Adrenal gland (tissue), 12 donors: ENCODE results near the gene CAMK2A. TPM values are rescaled to one million over a fixed set of nuclear protein-coding genes. Genes with fewer than 3 reads are reported as not detected.

Experiments
- DNase-seq, 7 donors: peaks; one replicate each; pipeline ENCODE4 v3.0.0-alpha.2; 2019 to 2020
- H3K27ac ChIP-seq, 5 donors: fragments of 200-600 bp; sonication (generic) in 4 of 5; 1 replicate in 3 of 5; 2 replicates in 2 of 5; pipeline versions ENCODE4 v1.5.1 to v1.8.0; 2016 to 2020; ENCODE audit warnings: mild to moderate bottlenecking in 1 of 5
- H3K27me3 ChIP-seq: fragments of 200-600 bp; 2 replicates; pipeline ENCODE4 v1.8.0; 2021
- H3K36me3 ChIP-seq, 2 donors: fragments of 200-600 bp; replicated peaks in 1 of 2; 1 replicate in 1 of 2; 2 replicates in 1 of 2; pipeline versions ENCODE4 v1.5.1 to v1.8.0; 2018 to 2022
- H3K4me1 ChIP-seq, 2 donors: fragments of 200-600 bp; replicated peaks in 1 of 2; 1 replicate in 1 of 2; 2 replicates in 1 of 2; pipeline versions ENCODE4 v1.5.1 to v1.8.0; 2018 to 2021
- H3K4me3 ChIP-seq, 4 donors: fragments of 200-600 bp; sonication (generic) in 3 of 4; one replicate each; pipeline ENCODE4 v1.5.1; 2016 to 2018
- H3K9me3 ChIP-seq, 3 donors: fragments of 200-600 bp; sonication (generic) in 1 of 3; replicated peaks in 1 of 3; 1 replicate in 2 of 3; 2 replicates in 1 of 3; pipeline versions ENCODE4 v1.5.1 to v1.8.0; 2016 to 2021
- POLR2A ChIP-seq, 2 donors: fragments of 450-650 bp; IDR thresholded peaks; one replicate each; pipeline ENCODE4 v1.6.1; 2017; ENCODE audit warnings: antibody characterized with exemption in 2 of 2, mild to moderate bottlenecking in 2 of 2, moderate library complexity in 1 of 2
- WGBS, 4 donors: extraction: QIAGEN DNeasy Blood & Tissue Kit in 2 of 4; methylation state at CpG; one replicate each; pipeline versions ENCODE4 v1.1.5 to v1.1.7; 2013 to 2017; 5-methylcytosine and 5-hydroxymethylcytosine counted together
- intact Hi-C, 2 donors: fragments of 100-400 bp; cut with DNase I; formaldehyde crosslinking; loops; one replicate each; pipeline versions ENCODE4 v1.14.1 to v1.15.0; 2022 to 2023
- polyA plus RNA-seq, 3 donors: library from polyadenylated mRNA; stranded (reverse); fragments of 200-250 nt in 2 of 3; fragments of 350-450 nt in 1 of 3; fragmentation: Illumina TruSeq in 1 of 3; extraction: RNeasy Lipid Tissue Mini Kit (QIAGEN cat#74804) in 1 of 3; gene quantifications; one replicate each; pipeline ENCODE4 v1.2.3, GENCODE V29; 2013 to 2014
- total RNA-seq, 9 donors: library from RNA; depleted of rRNA in 4 of 9; stranded (reverse); fragments of >200 nt in 4 of 9; fragments of 120-200 nt in 1 of 9; fragmentation: NEBNext Ultra II Directional in 1 of 9; extraction: Animal tissue kit (Norgen Biotek cat#: 25700) in 1 of 9; gene quantifications; one replicate each; pipeline versions ENCODE4 v1.1.0 to v1.2.4, GENCODE V29; 2013 to 2023
- TF ChIP-seq, protein P1 (sequence below), 6 experiments: fragments of 450-650 bp in 4 of 6; fragments of 200-600 bp in 2 of 6; sonication (generic) in 1 of 6; IDR thresholded peaks; 1 replicate in 5 of 6; 2 replicates in 1 of 6; pipeline versions ENCODE4 v1.5.1 to v1.8.0; 2016 to 2021; ENCODE audit warnings: antibody characterized with exemption in 6 of 6, mild to moderate bottlenecking in 2 of 6, moderate library complexity in 1 of 6
- donor health status: healthy with polysubstance abuse.
- donor health status: Bipolar disorder and iron deficiency.
- donor health status: DM: yes; HTN: yes; CAD: no.
- donor health status: DM: no; HTN: no; CAD: no.
- donor health status: DM: no; HTN: no; CAD: no.
- donor health status: DM: yes; HTN: yes; CAD: no.

CAMK2A gene
- total and polyA plus RNA-seq, 12 donors, result 0.23 to 1.3 (median 0.64) TPM; not detected in 3

DNA sequence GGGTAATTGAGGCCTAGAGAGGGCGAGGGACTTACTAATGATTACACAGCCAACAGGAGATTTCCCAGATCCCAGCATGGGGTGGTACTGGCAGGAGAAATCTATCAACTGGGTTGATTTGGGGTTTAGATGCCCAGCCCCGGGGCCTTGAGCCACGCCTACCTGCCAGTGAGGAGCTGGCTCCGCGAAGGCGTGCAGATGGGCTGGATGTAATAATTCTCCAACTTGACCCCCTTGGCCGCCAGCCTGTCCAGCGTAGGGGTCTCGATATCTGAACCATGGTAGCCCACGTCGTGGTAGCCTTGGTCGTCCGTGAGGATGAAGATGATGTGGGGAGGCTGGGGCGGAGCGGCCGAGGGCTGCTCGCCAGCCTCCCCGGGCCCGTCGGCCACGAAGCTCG is 12.3 kb upstream of the CAMK2A start:
- H3K4me1 ChIP-seq, result peaks cover 0 to 14% of the 10 kb centered on the region in 2 donors
- TF ChIP-seq, protein P1, sequence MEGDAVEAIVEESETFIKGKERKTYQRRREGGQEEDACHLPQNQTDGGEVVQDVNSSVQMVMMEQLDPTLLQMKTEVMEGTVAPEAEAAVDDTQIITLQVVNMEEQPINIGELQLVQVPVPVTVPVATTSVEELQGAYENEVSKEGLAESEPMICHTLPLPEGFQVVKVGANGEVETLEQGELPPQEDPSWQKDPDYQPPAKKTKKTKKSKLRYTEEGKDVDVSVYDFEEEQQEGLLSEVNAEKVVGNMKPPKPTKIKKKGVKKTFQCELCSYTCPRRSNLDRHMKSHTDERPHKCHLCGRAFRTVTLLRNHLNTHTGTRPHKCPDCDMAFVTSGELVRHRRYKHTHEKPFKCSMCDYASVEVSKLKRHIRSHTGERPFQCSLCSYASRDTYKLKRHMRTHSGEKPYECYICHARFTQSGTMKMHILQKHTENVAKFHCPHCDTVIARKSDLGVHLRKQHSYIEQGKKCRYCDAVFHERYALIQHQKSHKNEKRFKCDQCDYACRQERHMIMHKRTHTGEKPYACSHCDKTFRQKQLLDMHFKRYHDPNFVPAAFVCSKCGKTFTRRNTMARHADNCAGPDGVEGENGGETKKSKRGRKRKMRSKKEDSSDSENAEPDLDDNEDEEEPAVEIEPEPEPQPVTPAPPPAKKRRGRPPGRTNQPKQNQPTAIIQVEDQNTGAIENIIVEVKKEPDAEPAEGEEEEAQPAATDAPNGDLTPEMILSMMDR (IDR thresholded peaks at IDR 0.05), result no peak
- no peak for TF ChIP-seq POLR2A (IDR thresholded peaks at IDR 0.05)
- no peak for DNase-seq
- H3K9me3 ChIP-seq, result no peaks in the 10 kb centered on the region
- no peak overlapping the region for H3K27ac ChIP-seq
- peak overlapping the region in 1 of 4 donors; percentile 38 for H3K4me3 ChIP-seq
- WGBS, 4 donors, result 34 to 55% (median 44%) methylated on average over 6 to 22 of the region's 22 CpGs
- no peaks in the 10 kb centered on the region for H3K36me3 ChIP-seq
- peaks cover 14% of the 10 kb centered on the region for H3K27me3 ChIP-seq
- intact Hi-C loops, result no loop called here

DNA sequence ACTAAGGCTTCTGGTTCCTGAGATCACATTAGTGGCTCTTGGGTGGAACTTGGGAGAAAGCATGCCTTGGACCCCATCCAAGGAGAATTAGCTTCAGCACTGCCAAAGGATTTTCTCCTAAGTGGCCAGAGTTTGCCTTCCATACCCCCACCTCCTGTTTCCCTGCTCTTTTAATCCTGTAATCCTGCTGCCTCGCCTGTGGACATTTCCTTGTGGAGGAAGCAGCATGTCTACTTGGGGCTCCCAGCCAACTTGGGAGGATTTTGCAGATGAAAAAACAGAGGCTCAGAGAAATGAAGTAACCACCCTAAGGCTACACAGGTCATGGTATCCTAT is 11.6 kb upstream of the CAMK2A start:
- Histone ChIP-seq H3K9me3 (no peaks in the 10 kb centered on the region), H3K27ac (no peak overlapping the region), H3K4me3 (no peak overlapping the region), H3K4me1 (peaks cover 0 to 14% of the 10 kb centered on the region in 2 donors), H3K36me3 (no peaks in the 10 kb centered on the region), H3K27me3 (peaks cover 14% of the 10 kb centered on the region)
- intact Hi-C loops, result no loop called here
- no peak for DNase-seq
- 63 to 87% (median 80%) methylated on average over 1 of the region's 1 CpG for WGBS, 4 donors
- TF ChIP-seq, protein P1 (IDR thresholded peaks at IDR 0.05), result no peak
- TF ChIP-seq POLR2A (IDR thresholded peaks at IDR 0.05), result no peak

DNA sequence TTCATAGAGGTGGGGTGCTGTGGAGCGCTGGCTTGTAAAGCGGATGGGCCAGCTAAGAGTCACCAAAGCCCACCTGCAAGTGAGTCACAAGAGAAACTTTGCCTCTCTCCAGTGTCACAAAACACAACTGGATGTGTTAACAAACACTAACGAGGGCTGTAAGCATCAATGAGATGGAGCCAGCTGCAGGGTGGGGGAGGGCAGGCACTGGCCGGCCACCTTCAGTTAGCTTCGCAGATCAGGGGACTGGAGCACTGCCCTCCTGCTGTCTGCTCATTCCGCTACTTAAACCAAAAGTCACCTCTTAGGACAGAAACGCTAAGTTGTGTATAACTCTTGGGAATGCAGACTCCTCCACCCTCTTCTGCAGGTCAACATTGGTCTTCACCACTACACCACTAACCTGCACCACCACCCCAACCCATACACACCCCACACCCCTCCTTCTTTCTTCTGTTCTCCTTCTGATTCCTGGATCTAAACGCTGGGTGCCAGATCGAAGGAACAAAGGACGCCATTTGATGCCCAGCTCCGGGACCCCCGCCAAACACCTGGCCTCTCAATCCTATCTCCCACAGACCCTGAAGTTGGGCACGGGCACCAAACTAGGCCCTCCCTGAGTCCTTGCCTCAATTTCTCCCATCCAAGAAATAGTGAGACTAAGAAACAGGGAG is 11.1 kb upstream of the CAMK2A start:
- no peak for DNase-seq
- no peaks in the 10 kb centered on the region for H3K36me3 ChIP-seq
- 81 to 88% (median 84%) methylated on average over 10 to 13 of the region's 13 CpGs for WGBS, 4 donors
- intact Hi-C loops, result no loop called here
- no peak overlapping the region for H3K27ac ChIP-seq
- peaks cover 14% of the 10 kb centered on the region for H3K27me3 ChIP-seq
- TF ChIP-seq, protein P1 (IDR thresholded peaks at IDR 0.05), result no peak
- no peak for TF ChIP-seq POLR2A (IDR thresholded peaks at IDR 0.05)
- H3K9me3 ChIP-seq, result no peaks in the 10 kb centered on the region
- no peak overlapping the region for H3K4me3 ChIP-seq
- H3K4me1 ChIP-seq, result peaks cover 0 to 14% of the 10 kb centered on the region in 2 donors

DNA sequence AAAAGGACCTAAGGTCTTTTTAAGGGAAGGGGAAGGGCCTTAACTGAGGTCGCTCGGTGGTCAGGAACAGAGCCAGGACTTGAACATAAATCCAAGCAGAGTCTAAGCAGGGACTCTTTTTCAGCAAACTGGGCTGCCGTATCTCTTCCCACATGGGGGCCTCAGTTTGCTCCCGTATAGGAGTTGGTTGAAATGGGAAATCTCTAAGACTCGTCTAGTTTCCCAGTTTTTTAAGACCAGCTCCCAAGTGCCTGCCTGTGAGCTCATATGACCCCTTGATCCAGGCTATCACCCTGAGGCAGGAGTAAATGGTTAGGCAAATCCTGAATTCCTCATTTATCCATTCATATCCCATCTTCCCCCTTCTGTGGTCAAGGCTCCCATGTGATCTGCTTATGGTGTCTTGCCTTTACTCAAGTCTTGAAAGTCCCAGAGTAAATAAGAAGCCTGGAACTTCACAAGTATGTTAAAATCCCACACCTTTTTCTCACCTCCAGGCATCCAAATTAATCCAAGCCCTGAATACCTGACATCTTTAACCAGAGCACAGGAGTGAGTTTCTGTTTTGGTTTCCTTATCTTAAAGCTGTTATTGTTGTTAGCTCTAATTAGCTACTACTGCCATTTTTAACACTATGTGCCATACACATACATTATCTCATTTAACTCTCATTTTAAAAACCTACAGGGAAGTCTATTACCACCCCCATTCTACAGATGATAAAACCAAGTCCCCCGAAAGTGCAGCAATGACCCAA is 10.2 kb upstream of the CAMK2A start:
- TF ChIP-seq, protein P1 (IDR thresholded peaks at IDR 0.05), result no peak
- TF ChIP-seq POLR2A (IDR thresholded peaks at IDR 0.05), result no peak
- peaks cover 14% of the 10 kb centered on the region for H3K27me3 ChIP-seq
- no peak for DNase-seq
- no peaks in the 10 kb centered on the region for H3K36me3 ChIP-seq
- no peak overlapping the region for H3K27ac ChIP-seq
- 63 to 79% (median 73%) methylated on average over 6 of the region's 6 CpGs for WGBS, 4 donors
- no peaks in the 10 kb centered on the region for H3K9me3 ChIP-seq
- no peak overlapping the region for H3K4me3 ChIP-seq
- H3K4me1 ChIP-seq, result peaks cover 0 to 14% of the 10 kb centered on the region in 2 donors
- intact Hi-C loops, result no loop called here
